K562 (cell line): ENCODE measurements around the gene TGFB2. TPM values are rescaled to one million over a fixed set of nuclear protein-coding genes. Genes with fewer than 3 reads are reported as not detected.

Experiments
- CEBPB ChIP-seq: fragments of 450-650 bp; IDR thresholded peaks from 2 replicates; pipeline ENCODE4 v1.6.1; 2016; ENCODE audit warnings: missing genetic modification characterization, missing compliant biosample characterization
- FOXA3 ChIP-seq, 2 experiments: fragments of 450-650 bp in 1 of 2; sonication (generic) in 1 of 2; formaldehyde crosslinking; IDR thresholded peaks in 1 of 2; conservative IDR thresholded peaks in 1 of 2; 2 replicates each; pipeline versions ENCODE4 v1.4.0 to v1.8.0; 2020 to 2022; ENCODE audit warnings: mild to moderate bottlenecking in 2 of 2, missing genetic modification reagents in 1 of 2
- HCFC1 ChIP-seq: IDR thresholded peaks from 2 replicates; pipeline ENCODE4 v1.6.1; 2012; ENCODE audit warnings: low read depth, low read length, improper control_type of control experiment
- KLF10 ChIP-seq: fragments of 250-450 bp; sonication (Bioruptor Pico); IDR thresholded peaks from 2 replicates; pipeline ENCODE4 v1.6.1; 2021; ENCODE audit warnings: matching md5 sums
- MEIS2 ChIP-seq: fragments of 450-650 bp; IDR thresholded peaks from 2 replicates; pipeline ENCODE4 v1.6.1; 2014; ENCODE audit warnings: mild to moderate bottlenecking; ENCODE audit not compliant: partially characterized antibody
- MTA1 ChIP-seq: fragments of 450-650 bp; IDR thresholded peaks from 2 replicates; pipeline ENCODE4 v1.6.1; 2017; ENCODE audit warnings: borderline replicate concordance
- NFIC ChIP-seq: fragments of 450-650 bp; IDR thresholded peaks from 2 replicates; pipeline ENCODE4 v1.6.1; 2017; ENCODE audit warnings: mild to moderate bottlenecking, inconsistent platforms
- OTX1 ChIP-seq: fragments of 450-650 bp; formaldehyde crosslinking; IDR thresholded peaks from 2 replicates; pipeline ENCODE4 v1.4.0; 2022; ENCODE audit warnings: mild to moderate bottlenecking
- PHF20 ChIP-seq: fragments of 450-650 bp; IDR thresholded peaks from 2 replicates; pipeline ENCODE4 v1.6.1; 2018; ENCODE audit not compliant: partially characterized antibody
- PHF8 ChIP-seq: fragments of 200-600 bp; sonication (generic); IDR thresholded peaks from 2 replicates; pipeline ENCODE4 v1.6.1; 2012; ENCODE audit warnings: mixed run types, mild to moderate bottlenecking, inconsistent platforms, low read length, moderate library complexity, borderline replicate concordance
- RBM25 ChIP-seq: fragments of 200-400 bp; formaldehyde crosslinking; IDR thresholded peaks from 2 replicates; pipeline ENCODE4 v1.6.1; 2018; ENCODE audit warnings: low read length, low read depth, moderate library complexity; ENCODE audit not compliant: severe bottlenecking
- SAFB ChIP-seq: fragments of 200-400 bp; formaldehyde crosslinking; IDR thresholded peaks from 2 replicates; pipeline ENCODE4 v1.6.1; 2017; ENCODE audit warnings: low read depth, low read length, borderline replicate concordance
- SIX5 ChIP-seq, 2 experiments: IDR thresholded peaks; 2 replicates each; pipeline ENCODE4 v1.6.1; 2011; ENCODE audit warnings: low read length in 2 of 2, borderline replicate concordance in 1 of 2, low read depth in 1 of 2, mild to moderate bottlenecking in 1 of 2, moderate library complexity in 1 of 2; ENCODE audit not compliant: insufficient read depth in 1 of 2
- TGIF2 ChIP-seq: sonication (generic); formaldehyde crosslinking; IDR thresholded peaks from 2 replicates; pipeline ENCODE4 v1.8.1; 2022; ENCODE audit warnings: mild to moderate bottlenecking, missing genetic modification reagents, moderate library complexity
- WHSC1 ChIP-seq: IDR thresholded peaks from one replicate; pipeline ENCODE4 v1.6.1; 2012; ENCODE audit warnings: low read length, control low read depth, inconsistent platforms
- ZKSCAN8 ChIP-seq: fragments of 200-800 bp; sonication (Bioruptor generic); IDR thresholded peaks from 2 replicates; pipeline ENCODE4 v1.6.1; 2016; ENCODE audit warnings: missing genetic modification characterization, missing compliant biosample characterization
- ZNF354B ChIP-seq: fragments of 250-450 bp; sonication (Bioruptor Pico); IDR thresholded peaks from 2 replicates; pipeline ENCODE4 v1.4.0; 2020
- ZNF57 ChIP-seq: fragments of 450-650 bp; formaldehyde crosslinking; IDR thresholded peaks from 2 replicates; pipeline ENCODE4 v1.4.0; 2020; ENCODE audit warnings: mild to moderate bottlenecking, moderate library complexity
- ZNF584 ChIP-seq: fragments of 200-800 bp; sonication (Bioruptor generic); IDR thresholded peaks from 2 replicates; pipeline ENCODE4 v1.6.1; 2016; ENCODE audit warnings: low read depth, mild to moderate bottlenecking, missing genetic modification characterization, missing compliant biosample characterization
- polyA plus RNA-seq, 8 experiments: library from polyadenylated mRNA; depleted of rRNA in 4 of 8; stranded (reverse) in 5 of 8; unstranded in 3 of 8; fragments of >200 nt; fragmentation: Nextera tagmentation in 2 of 8; fragmentation: Illumina TruSeq in 1 of 8; extraction: Ambion mirVana in 2 of 8; extraction: Trizol in 1 of 8; gene quantifications; 2 replicates each; pipeline versions ENCODE4 v1.2.1 to v1.2.3, GENCODE V29; 2011 to 2014; ENCODE audit warnings: inconsistent platforms in 1 of 8, missing spikeins in 1 of 8
- total RNA-seq, 7 experiments: library from RNA; depleted of rRNA in 6 of 7; stranded (reverse); fragments of >200 nt in 6 of 7; fragmentation: Illumina TruSeq in 2 of 7; extraction: Trizol in 2 of 7; gene quantifications; 2 replicates each; pipeline versions ENCODE4 v1.2.1 to v1.2.3, GENCODE V29; 2011 to 2021; ENCODE audit warnings: low replicate concordance in 1 of 7
- TF ChIP-seq, protein P1 (sequence below): fragments of 250-450 bp; sonication (Bioruptor Pico); IDR thresholded peaks from 2 replicates; pipeline ENCODE4 v1.8.0; 2022; ENCODE audit warnings: moderate library complexity, mild to moderate bottlenecking, inconsistent platforms
- TF ChIP-seq, protein P2 (sequence below): fragments of 450-650 bp; formaldehyde crosslinking; IDR thresholded peaks from 2 replicates; pipeline ENCODE4 v1.4.0; 2022; ENCODE audit warnings: missing genetic modification characterization
- TF ChIP-seq, protein P3 (sequence below): sonication (generic); formaldehyde crosslinking; IDR thresholded peaks from 2 replicates; pipeline ENCODE4 v1.8.1; 2023; ENCODE audit warnings: mild to moderate bottlenecking, missing genetic modification reagents, moderate library complexity
- TF ChIP-seq, protein P4 (sequence below): fragments of 450-650 bp; IDR thresholded peaks from 2 replicates; pipeline ENCODE4 v1.6.1; 2017; ENCODE audit warnings: antibody characterized with exemption

TGFB2 gene
- total and polyA plus RNA-seq, 9 of the 15 experiments (the other 6 are each of a cell fraction or from before 2014, with no cell fraction given), result 0.03 to 0.41 (median 0.11) TPM; not detected in 3

DNA sequence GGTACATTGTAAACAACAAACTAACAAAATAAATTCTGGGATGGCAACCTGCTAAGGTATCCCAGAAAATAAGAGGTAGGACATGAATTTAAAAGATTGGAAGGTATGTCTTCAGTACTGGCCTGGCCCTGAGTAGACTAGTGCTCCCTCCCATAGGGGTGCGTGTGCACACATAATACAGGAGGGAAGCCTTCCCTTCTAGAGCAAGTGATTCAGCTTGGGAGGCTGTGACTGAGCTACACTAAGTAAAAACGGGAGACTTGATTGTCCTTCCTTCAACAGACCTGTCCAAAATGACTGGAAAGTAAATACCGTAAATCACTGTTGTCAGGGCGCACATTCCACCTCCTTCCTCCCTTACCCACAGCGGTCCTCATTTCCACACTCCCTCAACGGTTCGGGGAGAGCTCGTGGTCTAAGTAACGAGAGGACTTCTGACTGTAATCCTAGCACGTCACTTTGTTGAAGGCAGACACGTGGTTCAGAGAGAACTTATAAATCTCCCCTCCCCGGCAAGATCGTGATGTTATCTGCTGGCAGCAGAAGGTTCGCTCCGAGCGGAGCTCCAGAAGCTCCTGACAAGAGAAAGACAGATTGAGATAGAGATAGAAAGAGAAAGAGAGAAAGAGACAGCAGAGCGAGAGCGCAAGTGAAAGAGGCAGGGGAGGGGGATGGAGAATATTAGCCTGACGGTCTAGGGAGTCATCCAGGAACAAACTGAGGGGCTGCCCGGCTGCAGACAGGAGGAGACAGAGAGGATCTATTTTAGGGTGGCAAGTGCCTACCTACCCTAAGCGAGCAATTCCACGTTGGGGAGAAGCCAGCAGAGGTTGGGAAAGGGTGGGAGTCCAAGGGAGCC lies at the start of gene TGFB2 (continued):
- TF ChIP-seq, protein P1, sequence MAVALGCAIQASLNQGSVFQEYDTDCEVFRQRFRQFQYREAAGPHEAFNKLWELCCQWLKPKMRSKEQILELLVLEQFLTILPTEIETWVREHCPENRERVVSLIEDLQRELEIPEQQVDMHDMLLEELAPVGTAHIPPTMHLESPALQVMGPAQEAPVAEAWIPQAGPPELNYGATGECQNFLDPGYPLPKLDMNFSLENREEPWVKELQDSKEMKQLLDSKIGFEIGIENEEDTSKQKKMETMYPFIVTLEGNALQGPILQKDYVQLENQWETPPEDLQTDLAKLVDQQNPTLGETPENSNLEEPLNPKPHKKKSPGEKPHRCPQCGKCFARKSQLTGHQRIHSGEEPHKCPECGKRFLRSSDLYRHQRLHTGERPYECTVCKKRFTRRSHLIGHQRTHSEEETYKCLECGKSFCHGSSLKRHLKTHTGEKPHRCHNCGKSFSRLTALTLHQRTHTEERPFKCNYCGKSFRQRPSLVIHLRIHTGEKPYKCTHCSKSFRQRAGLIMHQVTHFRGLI, result no peak
- no peak for TF ChIP-seq ZNF354B (CRISPR knock-in tag)
- no peak for TF ChIP-seq NFIC
- no peak for TF ChIP-seq ZKSCAN8 (CRISPR knock-in tag)
- TF ChIP-seq RBM25, result no peak
- no peak for TF ChIP-seq KLF10 (CRISPR knock-in tag)
- TF ChIP-seq, protein P2, sequence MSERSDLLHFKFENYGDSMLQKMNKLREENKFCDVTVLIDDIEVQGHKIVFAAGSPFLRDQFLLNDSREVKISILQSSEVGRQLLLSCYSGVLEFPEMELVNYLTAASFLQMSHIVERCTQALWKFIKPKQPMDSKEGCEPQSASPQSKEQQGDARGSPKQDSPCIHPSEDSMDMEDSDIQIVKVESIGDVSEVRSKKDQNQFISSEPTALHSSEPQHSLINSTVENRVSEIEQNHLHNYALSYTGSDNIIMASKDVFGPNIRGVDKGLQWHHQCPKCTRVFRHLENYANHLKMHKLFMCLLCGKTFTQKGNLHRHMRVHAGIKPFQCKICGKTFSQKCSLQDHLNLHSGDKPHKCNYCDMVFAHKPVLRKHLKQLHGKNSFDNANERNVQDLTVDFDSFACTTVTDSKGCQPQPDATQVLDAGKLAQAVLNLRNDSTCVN (CRISPR knock-in tag), result no peak
- TF ChIP-seq TGIF2 (CRISPR knock-in tag), result no peak
- TF ChIP-seq SIX5 (IDR thresholded peaks at IDR 0.05; ENCODE audit: borderline replicate concordance in 1 of 2, insufficient read depth in 1 of 2, low read depth in 1 of 2, low read length in 2 of 2), result no peak
- TF ChIP-seq ZNF584, result no peak
- no peak for TF ChIP-seq OTX1 (CRISPR knock-in tag)
- TF ChIP-seq, protein P3, sequence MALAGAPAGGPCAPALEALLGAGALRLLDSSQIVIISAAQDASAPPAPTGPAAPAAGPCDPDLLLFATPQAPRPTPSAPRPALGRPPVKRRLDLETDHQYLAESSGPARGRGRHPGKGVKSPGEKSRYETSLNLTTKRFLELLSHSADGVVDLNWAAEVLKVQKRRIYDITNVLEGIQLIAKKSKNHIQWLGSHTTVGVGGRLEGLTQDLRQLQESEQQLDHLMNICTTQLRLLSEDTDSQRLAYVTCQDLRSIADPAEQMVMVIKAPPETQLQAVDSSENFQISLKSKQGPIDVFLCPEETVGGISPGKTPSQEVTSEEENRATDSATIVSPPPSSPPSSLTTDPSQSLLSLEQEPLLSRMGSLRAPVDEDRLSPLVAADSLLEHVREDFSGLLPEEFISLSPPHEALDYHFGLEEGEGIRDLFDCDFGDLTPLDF, result no peak
- TF ChIP-seq PHF8, result no peak
- TF ChIP-seq MTA1, result peak; percentile 50; the same call in 1 of the 2 replicates
- TF ChIP-seq PHF20, result peak; percentile 11
- TF ChIP-seq HCFC1, result no peak
- peak; percentile 98 for TF ChIP-seq MEIS2
- TF ChIP-seq FOXA3 (CRISPR knock-in tag; conservative IDR thresholded peaks at IDR 0.05 in 1 of 2, IDR thresholded peaks at IDR 0.05 in 1 of 2), result peak in 1 of 2 experiments; percentile 62; a peak in 2 of 4 replicates
- TF ChIP-seq CEBPB (tag), result 0 out of 2 replicates have a peak, but pooled peaks have one; percentile 24
- TF ChIP-seq ZNF57 (CRISPR knock-in tag), result no peak
- no peak for TF ChIP-seq WHSC1
- TF ChIP-seq SAFB, result no peak
- TF ChIP-seq, protein P4, sequence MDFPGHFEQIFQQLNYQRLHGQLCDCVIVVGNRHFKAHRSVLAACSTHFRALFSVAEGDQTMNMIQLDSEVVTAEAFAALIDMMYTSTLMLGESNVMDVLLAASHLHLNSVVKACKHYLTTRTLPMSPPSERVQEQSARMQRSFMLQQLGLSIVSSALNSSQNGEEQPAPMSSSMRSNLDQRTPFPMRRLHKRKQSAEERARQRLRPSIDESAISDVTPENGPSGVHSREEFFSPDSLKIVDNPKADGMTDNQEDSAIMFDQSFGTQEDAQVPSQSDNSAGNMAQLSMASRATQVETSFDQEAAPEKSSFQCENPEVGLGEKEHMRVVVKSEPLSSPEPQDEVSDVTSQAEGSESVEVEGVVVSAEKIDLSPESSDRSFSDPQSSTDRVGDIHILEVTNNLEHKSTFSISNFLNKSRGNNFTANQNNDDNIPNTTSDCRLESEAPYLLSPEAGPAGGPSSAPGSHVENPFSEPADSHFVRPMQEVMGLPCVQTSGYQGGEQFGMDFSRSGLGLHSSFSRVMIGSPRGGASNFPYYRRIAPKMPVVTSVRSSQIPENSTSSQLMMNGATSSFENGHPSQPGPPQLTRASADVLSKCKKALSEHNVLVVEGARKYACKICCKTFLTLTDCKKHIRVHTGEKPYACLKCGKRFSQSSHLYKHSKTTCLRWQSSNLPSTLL, result no peak
